Uterus (tissue), 4 donors: Measurements from ENCODE around the gene TIGD2. TPM values are rescaled to one million over a fixed set of nuclear protein-coding genes. Genes with fewer than 3 reads are reported as not detected.

Source experiments
- DNase-seq, 2 donors: peaks; one replicate each; pipeline ENCODE4 v3.0.0-alpha.2; 2019 to 2020
- H3K27ac ChIP-seq, 2 donors: fragments of 200-600 bp; sonication (generic); 1 replicate in 1 of 2; 2 replicates in 1 of 2; pipeline ENCODE4 v1.5.1; 2016 to 2018
- H3K27me3 ChIP-seq, 2 donors: fragments of 200-600 bp; sonication (generic); one replicate each; pipeline ENCODE4 v1.5.1; 2018 to 2019; ENCODE audit warnings: control low read depth in 1 of 2
- H3K36me3 ChIP-seq, 2 donors: fragments of 200-600 bp; sonication (generic); one replicate each; pipeline ENCODE4 v1.5.1; 2019; ENCODE audit warnings: control low read depth in 1 of 2
- H3K4me1 ChIP-seq, 2 donors: fragments of 200-600 bp; sonication (generic); one replicate each; pipeline ENCODE4 v1.5.1; 2018 to 2019; ENCODE audit warnings: control low read depth in 1 of 2
- H3K4me3 ChIP-seq, 2 donors: fragments of 200-600 bp; sonication (generic); 1 replicate in 1 of 2; 2 replicates in 1 of 2; pipeline ENCODE4 v1.5.1; 2018 to 2019; ENCODE audit warnings: mild to moderate bottlenecking in 1 of 2
- H3K9me3 ChIP-seq, 2 donors: fragments of 200-600 bp; sonication (generic); one replicate each; pipeline ENCODE4 v1.5.1; 2019; ENCODE audit warnings: control low read depth in 1 of 2
- CTCF ChIP-seq, 4 experiments: fragments of 200-600 bp in 2 of 4; fragments of 450-650 bp in 2 of 4; sonication (generic) in 2 of 4; IDR thresholded peaks; one replicate each; pipeline ENCODE4 v1.5.1; 2016 to 2019; ENCODE audit warnings: antibody characterized with exemption in 4 of 4, mild to moderate bottlenecking in 2 of 4, moderate library complexity in 1 of 4
- POLR2A ChIP-seq, 2 donors: fragments of 450-650 bp; IDR thresholded peaks; one replicate each; pipeline ENCODE4 v1.6.1; 2016; ENCODE audit warnings: antibody characterized with exemption in 2 of 2, mild to moderate bottlenecking in 1 of 2, moderate library complexity in 1 of 2
- intact Hi-C: fragments of 100-400 bp; cut with DNase I; formaldehyde crosslinking; loops from one replicate; pipeline ENCODE4 v1.15.1; 2023; ENCODE audit warnings: low total_unique reads
- total RNA-seq, 4 donors: library from RNA; depleted of rRNA in 3 of 4; stranded (reverse); fragments of >200 nt in 3 of 4; gene quantifications; one replicate each; pipeline versions ENCODE4 v1.1.0 to v1.2.4, GENCODE V29; 2014 to 2023
- donor health status: DM: yes; HTN: yes; CAD: no.

The TIGD2 gene
- total RNA-seq, 4 donors from 2014 or later, result 0.59 to 8.4 (median 3.3) TPM

GRCh38 chr4:89071311-89071710 is 40.0 kb upstream of the TIGD2 start:
- H3K27ac ChIP-seq, result no peak overlapping the region
- no peaks in the 10 kb centered on the region for H3K4me1 ChIP-seq
- intact Hi-C loops, result no loop called here
- H3K27me3 ChIP-seq, result no peaks in the 10 kb centered on the region
- no peak overlapping the region for H3K4me3 ChIP-seq
- no peak for DNase-seq
- no peaks in the 10 kb centered on the region for H3K36me3 ChIP-seq
- TF ChIP-seq POLR2A (IDR thresholded peaks at IDR 0.05) (no peak), CTCF (IDR thresholded peaks at IDR 0.05) (no peak)
- no peaks in the 10 kb centered on the region for H3K9me3 ChIP-seq

GRCh38 chr4:89072921-89073320 is 38.4 kb upstream of the TIGD2 start:
- Histone ChIP-seq H3K27ac (no peak overlapping the region), H3K36me3 (no peaks in the 10 kb centered on the region), H3K9me3 (peaks cover 0 to 4% of the 10 kb centered on the region in 2 donors), H3K4me3 (no peak overlapping the region), H3K4me1 (no peaks in the 10 kb centered on the region), H3K27me3 (no peaks in the 10 kb centered on the region)
- no peak for TF ChIP-seq POLR2A (IDR thresholded peaks at IDR 0.05)
- no peak for TF ChIP-seq CTCF (IDR thresholded peaks at IDR 0.05)
- DNase-seq, result no peak
- intact Hi-C loops, result no loop called here

- TF ChIP-seq CTCF (IDR thresholded peaks at IDR 0.05), result no peak
- no peak for TF ChIP-seq POLR2A (IDR thresholded peaks at IDR 0.05)
- no peaks in the 10 kb centered on the region for H3K36me3 ChIP-seq
- no peaks in the 10 kb centered on the region for H3K27me3 ChIP-seq
- no peaks in the 10 kb centered on the region for H3K4me1 ChIP-seq
- no peak overlapping the region for H3K4me3 ChIP-seq
- H3K27ac ChIP-seq, result no peak overlapping the region
- no peak for DNase-seq
- intact Hi-C loops, result no loop called here
- H3K9me3 ChIP-seq, result peaks cover 0 to 7% of the 10 kb centered on the region in 2 donors
Observed at GRCh38 chr4:89077761-89078160, 33.6 kb upstream of the TIGD2 start.

- peaks cover 0 to 7% of the 10 kb centered on the region in 2 donors for H3K9me3 ChIP-seq
- no peak overlapping the region for H3K4me3 ChIP-seq
- H3K27me3 ChIP-seq, result no peaks in the 10 kb centered on the region
- intact Hi-C loops, result no loop called here
- TF ChIP-seq CTCF (IDR thresholded peaks at IDR 0.05) (no peak), POLR2A (IDR thresholded peaks at IDR 0.05) (no peak)
- no peaks in the 10 kb centered on the region for H3K36me3 ChIP-seq
- DNase-seq, result no peak
- no peak overlapping the region for H3K27ac ChIP-seq
- no peaks in the 10 kb centered on the region for H3K4me1 ChIP-seq
Observed at GRCh38 chr4:89078300-89078699, 33.0 kb upstream of the TIGD2 start.

GRCh38 chr4:89099034-89099433 is 12.3 kb upstream of the TIGD2 start:
- no peak for TF ChIP-seq POLR2A (IDR thresholded peaks at IDR 0.05)
- TF ChIP-seq CTCF (IDR thresholded peaks at IDR 0.05), result no peak
- no peaks in the 10 kb centered on the region for H3K9me3 ChIP-seq
- no peaks in the 10 kb centered on the region for H3K36me3 ChIP-seq
- no peak overlapping the region for H3K27ac ChIP-seq
- intact Hi-C loops, result no loop called here
- H3K4me3 ChIP-seq, result no peak overlapping the region
- H3K4me1 ChIP-seq, result no peaks in the 10 kb centered on the region
- H3K27me3 ChIP-seq, result no peaks in the 10 kb centered on the region
- DNase-seq, result no peak
